HepG2 (cell line): ENCODE data around the gene EEF1AKMT3.

ENCODE experiments used
- AHR ChIP-seq: IDR thresholded peaks from 2 replicates; pipeline ENCODE4 v1.6.1; 2018; ENCODE audit warnings: missing genetic modification reagents, missing compliant biosample characterization
- GZF1 ChIP-seq: sonication (generic); formaldehyde crosslinking; IDR thresholded peaks from 2 replicates; pipeline ENCODE4 v1.5.1; 2020; ENCODE audit warnings: mild to moderate bottlenecking, missing genetic modification reagents
- HDAC2 ChIP-seq: sonication (generic); formaldehyde crosslinking; IDR thresholded peaks from 2 replicates; pipeline ENCODE4 v1.4.0; 2020; ENCODE audit warnings: missing genetic modification reagents
- ISX ChIP-seq: sonication (generic); formaldehyde crosslinking; conservative IDR thresholded peaks from 2 replicates; pipeline ENCODE4 v1.5.0; 2020; ENCODE audit warnings: missing genetic modification reagents
- JUND ChIP-seq: sonication (generic); formaldehyde crosslinking; IDR thresholded peaks from 2 replicates; pipeline ENCODE4 v1.8.0; 2022; ENCODE audit warnings: mild to moderate bottlenecking, missing genetic modification reagents
- NAIF1 ChIP-seq: sonication (generic); formaldehyde crosslinking; IDR thresholded peaks from 2 replicates; pipeline ENCODE4 v1.5.0; 2020; ENCODE audit warnings: mild to moderate bottlenecking, missing genetic modification reagents, borderline replicate concordance
- SIN3B ChIP-seq: fragments of 150-350 bp; IDR thresholded peaks from 2 replicates; pipeline ENCODE4 v1.6.1; 2014; ENCODE audit warnings: low read length
- ZIK1 ChIP-seq: sonication (generic); formaldehyde crosslinking; IDR thresholded peaks from 2 replicates; pipeline ENCODE4 v1.5.0; 2020; ENCODE audit warnings: mild to moderate bottlenecking, low read depth, missing genetic modification reagents, borderline replicate concordance
- ZSCAN12 ChIP-seq: sonication (generic); formaldehyde crosslinking; IDR thresholded peaks from 2 replicates; pipeline ENCODE4 v1.9.0; 2021; ENCODE audit warnings: mild to moderate bottlenecking, missing genetic modification reagents
- TF ChIP-seq, protein P1 (sequence below): sonication (generic); formaldehyde crosslinking; IDR thresholded peaks from 2 replicates; pipeline ENCODE4 v1.4.0; 2020; ENCODE audit warnings: missing genetic modification reagents
- TF ChIP-seq, protein P2 (sequence below), 2 experiments: sonication (generic) in 1 of 2; formaldehyde crosslinking in 1 of 2; IDR thresholded peaks; 2 replicates each; pipeline versions ENCODE4 v1.5.1 to v1.6.1; 2011 to 2020; ENCODE audit warnings: borderline replicate concordance in 1 of 2, low read depth in 1 of 2, low read length in 1 of 2, mild to moderate bottlenecking in 1 of 2, missing genetic modification reagents in 1 of 2, moderate library complexity in 1 of 2
- TF ChIP-seq, protein P3 (sequence below): sonication (generic); formaldehyde crosslinking; IDR thresholded peaks from 2 replicates; pipeline ENCODE4 v1.9.0; 2021; ENCODE audit warnings: missing genetic modification reagents, borderline replicate concordance
- TF ChIP-seq, protein P4 (sequence below): sonication (generic); formaldehyde crosslinking; IDR thresholded peaks from 2 replicates; pipeline ENCODE4 v1.5.0; 2020; ENCODE audit warnings: mild to moderate bottlenecking, missing genetic modification reagents, moderate library complexity
- TF ChIP-seq, protein P5 (sequence below): sonication (generic); formaldehyde crosslinking; IDR thresholded peaks from 2 replicates; pipeline ENCODE4 v1.8.1; 2023; ENCODE audit warnings: mild to moderate bottlenecking, inconsistent platforms, moderate library complexity, missing genetic modification reagents, borderline replicate concordance

- TF ChIP-seq ZSCAN12: 0 out of 2 replicates have a peak, but pooled peaks have one; percentile 72
- TF ChIP-seq, protein P1, sequence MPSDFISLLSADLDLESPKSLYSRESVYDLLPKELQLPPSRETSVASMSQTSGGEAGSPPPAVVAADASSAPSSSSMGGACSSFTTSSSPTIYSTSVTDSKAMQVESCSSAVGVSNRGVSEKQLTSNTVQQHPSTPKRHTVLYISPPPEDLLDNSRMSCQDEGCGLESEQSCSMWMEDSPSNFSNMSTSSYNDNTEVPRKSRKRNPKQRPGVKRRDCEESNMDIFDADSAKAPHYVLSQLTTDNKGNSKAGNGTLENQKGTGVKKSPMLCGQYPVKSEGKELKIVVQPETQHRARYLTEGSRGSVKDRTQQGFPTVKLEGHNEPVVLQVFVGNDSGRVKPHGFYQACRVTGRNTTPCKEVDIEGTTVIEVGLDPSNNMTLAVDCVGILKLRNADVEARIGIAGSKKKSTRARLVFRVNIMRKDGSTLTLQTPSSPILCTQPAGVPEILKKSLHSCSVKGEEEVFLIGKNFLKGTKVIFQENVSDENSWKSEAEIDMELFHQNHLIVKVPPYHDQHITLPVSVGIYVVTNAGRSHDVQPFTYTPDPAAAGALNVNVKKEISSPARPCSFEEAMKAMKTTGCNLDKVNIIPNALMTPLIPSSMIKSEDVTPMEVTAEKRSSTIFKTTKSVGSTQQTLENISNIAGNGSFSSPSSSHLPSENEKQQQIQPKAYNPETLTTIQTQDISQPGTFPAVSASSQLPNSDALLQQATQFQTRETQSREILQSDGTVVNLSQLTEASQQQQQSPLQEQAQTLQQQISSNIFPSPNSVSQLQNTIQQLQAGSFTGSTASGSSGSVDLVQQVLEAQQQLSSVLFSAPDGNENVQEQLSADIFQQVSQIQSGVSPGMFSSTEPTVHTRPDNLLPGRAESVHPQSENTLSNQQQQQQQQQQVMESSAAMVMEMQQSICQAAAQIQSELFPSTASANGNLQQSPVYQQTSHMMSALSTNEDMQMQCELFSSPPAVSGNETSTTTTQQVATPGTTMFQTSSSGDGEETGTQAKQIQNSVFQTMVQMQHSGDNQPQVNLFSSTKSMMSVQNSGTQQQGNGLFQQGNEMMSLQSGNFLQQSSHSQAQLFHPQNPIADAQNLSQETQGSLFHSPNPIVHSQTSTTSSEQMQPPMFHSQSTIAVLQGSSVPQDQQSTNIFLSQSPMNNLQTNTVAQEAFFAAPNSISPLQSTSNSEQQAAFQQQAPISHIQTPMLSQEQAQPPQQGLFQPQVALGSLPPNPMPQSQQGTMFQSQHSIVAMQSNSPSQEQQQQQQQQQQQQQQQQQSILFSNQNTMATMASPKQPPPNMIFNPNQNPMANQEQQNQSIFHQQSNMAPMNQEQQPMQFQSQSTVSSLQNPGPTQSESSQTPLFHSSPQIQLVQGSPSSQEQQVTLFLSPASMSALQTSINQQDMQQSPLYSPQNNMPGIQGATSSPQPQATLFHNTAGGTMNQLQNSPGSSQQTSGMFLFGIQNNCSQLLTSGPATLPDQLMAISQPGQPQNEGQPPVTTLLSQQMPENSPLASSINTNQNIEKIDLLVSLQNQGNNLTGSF (CRISPR knock-in tag): no peak
- peak; percentile 24; the same call in 1 of the 2 replicates for TF ChIP-seq HDAC2 (CRISPR knock-in tag)
- TF ChIP-seq, protein P2, sequence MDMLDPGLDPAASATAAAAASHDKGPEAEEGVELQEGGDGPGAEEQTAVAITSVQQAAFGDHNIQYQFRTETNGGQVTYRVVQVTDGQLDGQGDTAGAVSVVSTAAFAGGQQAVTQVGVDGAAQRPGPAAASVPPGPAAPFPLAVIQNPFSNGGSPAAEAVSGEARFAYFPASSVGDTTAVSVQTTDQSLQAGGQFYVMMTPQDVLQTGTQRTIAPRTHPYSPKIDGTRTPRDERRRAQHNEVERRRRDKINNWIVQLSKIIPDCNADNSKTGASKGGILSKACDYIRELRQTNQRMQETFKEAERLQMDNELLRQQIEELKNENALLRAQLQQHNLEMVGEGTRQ (IDR thresholded peaks at IDR 0.05; ENCODE audit: low read depth, low read length): no peak
- TF ChIP-seq, protein P2 (CRISPR knock-in tag; IDR thresholded peaks at IDR 0.05; ENCODE audit: borderline replicate concordance): no peak
- TF ChIP-seq, protein P3, sequence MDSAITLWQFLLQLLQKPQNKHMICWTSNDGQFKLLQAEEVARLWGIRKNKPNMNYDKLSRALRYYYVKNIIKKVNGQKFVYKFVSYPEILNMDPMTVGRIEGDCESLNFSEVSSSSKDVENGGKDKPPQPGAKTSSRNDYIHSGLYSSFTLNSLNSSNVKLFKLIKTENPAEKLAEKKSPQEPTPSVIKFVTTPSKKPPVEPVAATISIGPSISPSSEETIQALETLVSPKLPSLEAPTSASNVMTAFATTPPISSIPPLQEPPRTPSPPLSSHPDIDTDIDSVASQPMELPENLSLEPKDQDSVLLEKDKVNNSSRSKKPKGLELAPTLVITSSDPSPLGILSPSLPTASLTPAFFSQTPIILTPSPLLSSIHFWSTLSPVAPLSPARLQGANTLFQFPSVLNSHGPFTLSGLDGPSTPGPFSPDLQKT (CRISPR knock-in tag): no peak
- no peak for TF ChIP-seq ZIK1 (CRISPR knock-in tag)
- no peak for TF ChIP-seq GZF1
- no peak for TF ChIP-seq ISX
- TF ChIP-seq, protein P4, sequence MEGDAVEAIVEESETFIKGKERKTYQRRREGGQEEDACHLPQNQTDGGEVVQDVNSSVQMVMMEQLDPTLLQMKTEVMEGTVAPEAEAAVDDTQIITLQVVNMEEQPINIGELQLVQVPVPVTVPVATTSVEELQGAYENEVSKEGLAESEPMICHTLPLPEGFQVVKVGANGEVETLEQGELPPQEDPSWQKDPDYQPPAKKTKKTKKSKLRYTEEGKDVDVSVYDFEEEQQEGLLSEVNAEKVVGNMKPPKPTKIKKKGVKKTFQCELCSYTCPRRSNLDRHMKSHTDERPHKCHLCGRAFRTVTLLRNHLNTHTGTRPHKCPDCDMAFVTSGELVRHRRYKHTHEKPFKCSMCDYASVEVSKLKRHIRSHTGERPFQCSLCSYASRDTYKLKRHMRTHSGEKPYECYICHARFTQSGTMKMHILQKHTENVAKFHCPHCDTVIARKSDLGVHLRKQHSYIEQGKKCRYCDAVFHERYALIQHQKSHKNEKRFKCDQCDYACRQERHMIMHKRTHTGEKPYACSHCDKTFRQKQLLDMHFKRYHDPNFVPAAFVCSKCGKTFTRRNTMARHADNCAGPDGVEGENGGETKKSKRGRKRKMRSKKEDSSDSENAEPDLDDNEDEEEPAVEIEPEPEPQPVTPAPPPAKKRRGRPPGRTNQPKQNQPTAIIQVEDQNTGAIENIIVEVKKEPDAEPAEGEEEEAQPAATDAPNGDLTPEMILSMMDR (CRISPR knock-in tag): peak; percentile 78
- no peak for TF ChIP-seq AHR (CRISPR knock-in tag)
- TF ChIP-seq, protein P5, sequence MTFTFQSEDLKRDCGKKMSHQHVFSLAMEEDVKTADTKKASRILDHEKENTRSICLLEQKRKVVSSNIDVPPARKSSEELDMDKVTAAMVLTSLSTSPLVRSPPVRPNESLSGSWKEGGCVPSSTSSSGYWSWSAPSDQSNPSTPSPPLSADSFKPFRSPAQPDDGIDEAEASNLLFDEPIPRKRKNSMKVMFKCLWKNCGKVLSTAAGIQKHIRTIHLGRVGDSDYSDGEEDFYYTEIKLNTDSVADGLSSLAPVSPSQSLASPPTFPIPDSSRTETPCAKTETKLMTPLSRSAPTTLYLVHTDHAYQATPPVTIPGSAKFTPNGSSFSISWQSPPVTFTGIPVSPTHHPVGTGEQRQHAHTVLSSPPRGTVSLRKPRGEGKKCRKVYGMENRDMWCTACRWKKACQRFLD (CRISPR knock-in tag): no peak; the same call in 1 of the 2 replicates
- no peak for TF ChIP-seq SIN3B
- TF ChIP-seq JUND (CRISPR knock-in tag): no peak
- peak; percentile 86; the same call in 1 of the 2 replicates for TF ChIP-seq NAIF1 (CRISPR knock-in tag)
These were observed 7.3 kb upstream of the EEF1AKMT3 start for GRCh38 chr12:57765003-57765697.
